ENCODE data around the gene NAT9.

GRCh38 chr17:74799097-74799496 is 23.0 kb upstream of the NAT9 start:
- TF ChIP-seq POLR2AphosphoS5 (IDR thresholded peaks at IDR 0.05; ENCODE audit: low read depth, low read length) (no peak), POLR2A (IDR thresholded peaks at IDR 0.05; ENCODE audit: low read depth, low read length) (no peak), TAF1 (IDR thresholded peaks at IDR 0.05; ENCODE audit: borderline replicate concordance, low read depth, low read length) (no peak)
